NCI-H187 (cell line): Measurements from ENCODE around the gene CASKIN2.

Experiments
- DNase-seq, 2 experiments: peaks; one replicate each; lab custom pipeline; 2025; lab: John Stamatoyannopoulos, UW

The CASKIN2 gene

DNA sequence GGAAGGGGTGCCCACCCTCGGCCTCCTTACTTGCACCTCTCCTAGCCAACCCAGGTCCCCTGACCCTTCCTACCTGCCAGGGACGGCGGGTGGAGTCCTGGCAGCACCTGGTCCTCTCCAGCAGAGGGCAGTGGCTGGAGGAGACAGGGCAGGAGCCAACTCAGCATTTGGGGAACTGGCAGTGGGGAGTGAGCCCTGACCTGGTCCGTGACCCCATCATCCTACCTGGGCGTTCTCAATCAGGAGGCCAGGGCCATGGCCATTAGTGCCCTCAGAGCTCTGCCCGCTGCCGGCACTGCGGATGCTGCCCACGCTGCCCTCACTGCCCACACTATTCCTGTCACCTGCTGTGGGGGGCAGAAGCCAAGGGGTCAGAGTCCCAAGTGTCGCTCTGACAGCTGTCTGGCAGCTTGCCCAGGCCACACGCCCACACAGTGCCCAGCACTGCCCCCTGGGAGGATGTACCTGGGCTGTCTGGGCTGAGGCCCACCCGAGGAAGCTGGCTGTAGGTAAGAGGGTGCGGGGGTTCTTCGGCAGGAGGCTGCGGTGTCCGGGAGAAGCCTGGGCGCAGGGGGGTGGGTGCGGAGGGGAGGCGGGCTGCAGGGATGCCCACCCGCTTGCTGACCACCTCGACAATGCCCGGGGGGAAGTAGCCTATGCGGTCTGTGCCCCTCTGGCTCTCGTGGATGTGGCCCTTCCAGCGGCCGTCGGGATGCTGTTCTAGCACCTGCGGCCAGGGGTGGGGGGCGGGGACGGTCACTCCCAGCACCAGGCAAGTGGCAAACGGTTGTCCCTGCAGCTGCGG, 10.8 kb downstream of the CASKIN2 start:
- no peak for DNase-seq

DNA sequence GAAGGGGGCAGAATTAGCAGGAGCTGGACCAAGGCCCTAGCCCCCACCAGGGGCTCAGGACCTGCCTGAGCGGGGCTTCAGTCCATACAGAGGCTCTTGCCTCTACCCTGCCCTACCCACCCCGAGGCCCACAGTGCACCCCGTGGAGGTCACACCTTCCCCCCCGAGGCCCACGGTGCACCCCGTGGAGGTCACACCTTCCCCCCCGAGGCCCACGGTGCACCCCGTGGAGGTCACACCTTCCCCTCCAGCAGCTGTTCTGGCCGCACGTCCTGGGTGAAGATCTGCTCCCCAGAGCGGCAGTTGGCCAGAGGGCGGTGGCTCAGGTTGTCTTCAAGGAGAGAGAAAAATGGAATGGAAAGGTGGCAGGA, 11.4 kb downstream of the CASKIN2 start:
- DNase-seq = no peak

DNA sequence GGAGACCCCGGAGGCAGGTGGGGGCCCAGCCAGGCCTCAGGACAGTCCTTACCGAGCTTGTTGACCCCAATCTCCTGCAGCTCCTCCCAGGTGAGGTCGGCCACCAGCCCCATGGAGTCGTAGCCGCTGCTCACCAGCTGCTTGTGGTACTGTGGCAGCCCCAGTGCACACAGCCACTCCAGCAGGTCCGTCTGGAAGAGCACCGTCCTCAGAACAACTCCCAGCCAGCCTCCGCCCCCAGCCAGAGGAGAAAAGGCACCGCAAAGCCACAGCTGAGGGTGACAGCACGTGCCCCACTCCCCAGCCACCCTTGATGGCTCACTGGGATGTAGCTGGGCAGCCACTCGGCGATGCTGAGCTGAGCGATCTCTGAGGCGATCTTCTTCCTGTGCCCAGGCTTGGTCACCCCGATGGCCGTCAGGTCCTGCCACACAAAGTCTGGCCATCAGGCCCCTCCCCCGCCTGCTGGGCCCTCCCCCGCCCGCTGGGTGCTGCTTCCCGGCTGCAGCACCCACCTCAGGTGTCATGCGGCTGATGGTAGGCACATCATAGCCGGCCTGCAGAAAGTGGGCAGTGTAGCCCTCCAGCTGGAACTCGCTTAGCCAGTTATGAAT, 11.9 kb downstream of the CASKIN2 start:
- no peak for DNase-seq

GRCh38 chr17:75502721-75503329, 12.5 kb downstream of the CASKIN2 start:
- no peak for DNase-seq

DNA sequence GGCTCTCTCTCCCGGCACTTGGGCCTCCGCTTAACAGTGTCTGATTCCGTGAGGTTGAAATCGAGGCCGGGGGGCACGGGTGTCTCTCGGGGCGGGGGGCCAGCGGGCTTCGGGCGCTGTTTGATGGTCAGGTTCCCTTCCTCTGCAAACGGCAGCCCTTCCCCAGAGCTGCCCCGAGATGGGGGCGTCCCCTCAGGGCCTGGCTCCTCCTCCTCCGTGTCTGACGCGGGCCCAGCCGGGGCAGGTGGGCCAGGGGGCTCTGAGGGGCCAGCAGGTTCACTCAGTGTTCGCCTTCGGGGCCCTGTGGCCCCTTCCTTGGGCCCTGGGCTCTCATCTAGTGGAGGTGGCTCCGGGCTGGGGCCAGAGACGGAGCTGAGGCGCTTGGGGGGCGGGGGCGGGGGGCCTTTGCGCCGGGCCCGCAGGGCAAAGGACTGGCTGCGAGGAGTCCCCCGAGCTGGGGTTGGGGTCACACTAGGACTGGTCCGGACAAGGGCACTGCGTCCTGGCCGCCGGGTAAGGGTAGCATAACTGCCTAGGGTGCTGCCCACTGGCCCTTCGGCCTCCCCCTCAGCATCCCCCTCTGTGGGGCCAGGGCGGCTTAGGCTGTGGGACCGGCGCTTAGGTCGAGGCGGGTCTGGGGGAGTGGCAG, 13.1 kb downstream of the CASKIN2 start:
- DNase-seq = no peak

DNA sequence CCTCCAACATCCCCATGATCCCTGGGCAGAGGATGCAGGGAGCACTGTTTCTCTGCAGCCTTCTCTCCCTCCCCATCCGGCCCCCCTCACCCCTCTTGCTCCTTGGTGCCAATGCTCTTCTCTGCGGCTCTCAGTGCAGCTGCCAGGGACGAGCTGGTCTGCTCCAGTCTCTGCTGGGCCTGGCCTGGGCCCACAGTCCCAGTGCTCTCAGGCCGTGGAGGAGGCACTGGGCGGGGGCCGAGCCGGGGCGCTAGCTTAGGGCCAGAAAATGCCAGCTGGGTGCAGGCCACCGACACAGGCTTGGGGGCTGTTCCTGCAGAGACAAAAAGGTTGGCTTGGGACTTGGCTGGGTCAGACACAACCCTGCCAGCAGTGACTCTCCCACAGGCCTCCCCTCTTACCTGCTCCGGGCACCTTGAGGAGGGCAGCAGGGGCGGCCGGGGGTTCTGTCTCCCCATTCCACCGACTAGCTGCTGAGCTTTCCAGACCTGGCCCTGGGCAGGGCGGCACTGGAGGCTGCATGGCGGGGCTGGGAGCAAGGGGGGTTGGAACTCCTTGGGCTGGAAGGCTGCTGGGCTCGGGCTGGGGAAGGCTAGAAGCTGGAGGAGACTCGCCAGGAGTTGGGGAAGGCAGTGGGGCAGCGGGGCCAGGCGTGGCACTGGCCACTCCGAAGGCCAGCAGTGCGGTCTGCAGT, 13.8 kb downstream of the CASKIN2 start:
- no peak for DNase-seq

- no peak for DNase-seq
These were observed 14.7 kb downstream of the CASKIN2 start for GRCh38 chr17:75500419-75501216.

DNA sequence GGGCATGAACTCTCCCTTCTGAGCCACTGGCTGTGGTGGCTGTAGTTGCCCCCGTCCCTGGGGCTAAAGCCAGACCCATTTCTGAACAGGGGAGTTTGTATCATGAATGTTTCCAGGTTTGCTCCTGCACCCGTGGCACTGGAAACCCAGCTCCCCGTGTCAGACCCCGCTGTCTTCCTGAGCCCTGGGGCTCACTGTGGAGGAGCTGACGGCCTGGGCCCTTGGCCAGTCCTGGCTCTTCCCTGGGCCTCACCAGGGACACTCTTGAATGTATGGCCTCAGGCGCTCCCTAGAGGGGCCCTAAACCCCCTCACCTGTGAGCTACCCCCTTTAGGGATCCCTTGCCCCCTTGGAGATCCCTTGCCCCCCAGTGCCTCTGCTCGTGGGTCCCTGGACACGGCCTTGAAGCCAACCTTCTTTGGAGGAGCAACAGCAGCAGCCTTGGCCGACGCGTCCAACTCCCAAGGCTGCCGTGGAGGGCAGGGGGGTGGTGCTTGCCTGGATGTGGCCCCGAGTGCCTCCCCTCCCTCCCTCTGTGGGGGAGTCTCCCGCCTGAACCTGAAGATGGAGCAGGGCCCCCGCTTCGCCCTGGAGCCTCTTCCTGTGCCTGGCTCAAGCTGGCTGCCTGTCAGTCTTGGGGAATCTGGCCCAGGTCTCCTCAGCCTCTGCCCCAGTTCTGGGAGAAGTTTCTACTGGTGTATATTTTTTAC, 15.9 kb downstream of the CASKIN2 start:
- DNase-seq = no peak

GRCh38 chr17:75498726-75499213, 16.6 kb downstream of the CASKIN2 start:
- no peak for DNase-seq

GRCh38 chr17:75498039-75498725, 17.2 kb downstream of the CASKIN2 start:
- DNase-seq = no peak

DNA sequence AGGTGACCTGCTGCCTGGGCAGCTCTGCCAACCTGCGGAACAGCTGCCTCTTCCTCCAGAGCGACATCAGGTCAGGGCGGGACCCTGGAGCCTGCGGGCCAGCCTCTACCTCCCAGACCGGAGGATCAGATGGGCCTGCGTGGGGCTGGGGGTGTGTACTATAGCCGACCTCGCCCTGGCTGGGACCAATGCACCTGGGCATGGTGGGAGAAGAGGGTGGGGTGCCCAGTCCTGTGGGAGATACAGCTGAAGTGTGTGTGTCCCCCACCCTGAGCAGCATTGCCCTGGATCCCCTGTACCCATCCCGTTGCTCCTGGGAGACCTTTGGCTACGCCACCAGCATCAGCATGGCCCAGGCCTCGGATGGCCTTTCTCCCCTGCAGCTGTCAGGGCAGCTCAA, 19.3 kb downstream of the CASKIN2 start:
- no peak for DNase-seq

DNA sequence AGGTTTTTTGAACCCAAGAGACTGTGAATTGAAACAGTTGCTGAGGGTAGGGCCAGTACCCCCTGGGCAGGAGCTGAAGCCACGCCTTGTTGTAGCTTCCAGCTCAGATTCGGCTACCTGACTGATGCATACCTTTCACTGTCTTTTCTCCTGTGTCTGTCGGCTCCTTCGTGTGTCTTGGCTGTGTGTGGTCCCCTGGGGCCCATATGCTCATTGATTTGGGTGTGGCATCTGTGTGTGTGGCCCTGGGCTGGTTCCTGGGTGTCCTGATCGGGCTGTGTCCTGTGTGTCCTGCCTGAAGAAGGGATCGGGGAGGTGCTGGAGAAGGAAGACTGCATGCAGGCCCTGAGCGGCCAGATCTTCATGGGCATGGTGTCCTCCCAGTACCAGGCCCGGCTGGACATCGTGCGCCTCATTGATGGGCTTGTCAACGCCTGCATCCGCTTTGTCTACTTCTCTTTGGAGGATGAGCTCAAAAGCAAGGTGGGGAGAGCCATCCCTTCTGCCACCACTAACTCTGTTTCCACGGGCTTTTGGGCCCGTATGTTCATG, 20.9 kb downstream of the CASKIN2 start:
- no peak for DNase-seq

DNA sequence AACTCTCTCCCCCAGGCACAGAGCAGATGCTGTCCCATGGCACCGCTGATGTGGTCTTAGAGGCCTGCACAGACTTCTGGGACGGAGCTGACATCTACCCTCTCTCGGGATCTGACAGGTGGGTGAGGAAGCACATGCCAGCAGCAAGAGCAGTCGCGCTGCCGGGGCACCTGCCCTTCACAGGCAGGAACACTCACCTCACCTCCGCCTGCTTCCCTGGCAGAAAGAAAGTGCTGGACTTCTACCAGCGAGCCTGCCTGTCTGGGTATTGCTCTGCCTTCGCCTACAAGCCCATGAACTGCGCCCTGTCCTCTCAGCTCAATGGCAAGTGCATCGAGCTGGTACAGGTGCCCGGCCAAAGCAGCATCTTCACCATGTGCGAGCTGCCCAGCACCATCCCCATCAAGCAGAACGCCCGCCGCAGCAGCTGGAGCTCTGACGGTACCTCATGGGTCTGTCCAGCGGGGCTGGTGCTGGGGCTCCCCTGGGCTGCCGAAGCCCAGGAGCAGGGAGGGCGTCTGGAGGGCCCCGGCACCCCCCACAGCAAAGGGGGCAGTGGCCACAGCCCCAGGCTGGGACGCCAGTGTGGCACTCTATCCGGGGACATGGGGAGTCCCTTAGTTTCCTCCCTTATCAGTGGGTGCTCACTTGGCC, 21.7 kb downstream of the CASKIN2 start:
- no peak for DNase-seq

GRCh38 chr17:75492555-75493168, 22.7 kb downstream of the CASKIN2 start:
- DNase-seq = no peak

GRCh38 chr17:75491680-75492079, 23.7 kb downstream of the CASKIN2 start:
- no peak for DNase-seq

GRCh38 chr17:75490953-75491649, 24.2 kb downstream of the CASKIN2 start:
- DNase-seq = no peak

GRCh38 chr17:75490173-75490743, 25.1 kb downstream of the CASKIN2 start:
- DNase-seq = no peak

DNA sequence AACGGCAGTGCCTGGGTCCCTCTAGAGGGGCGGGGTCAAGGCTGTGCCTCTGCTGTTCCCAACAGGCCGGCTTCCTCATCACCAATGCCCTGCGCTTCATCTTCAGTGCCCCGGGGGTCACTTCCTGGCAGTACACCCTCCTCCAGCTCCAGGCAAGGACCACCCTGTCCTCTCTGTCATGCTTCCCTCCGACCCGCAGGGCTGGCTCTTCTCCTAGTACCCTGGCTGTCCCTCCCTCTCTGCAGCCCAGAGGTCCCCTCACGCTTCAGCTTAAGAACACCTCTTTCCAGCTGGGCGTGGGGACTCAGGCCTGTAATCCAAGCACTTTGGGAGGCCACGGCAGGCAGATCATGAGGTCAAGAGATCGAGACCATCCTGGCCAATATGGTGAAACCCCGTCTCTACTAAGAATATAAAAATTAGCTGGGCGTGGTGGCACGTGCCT, 25.8 kb downstream of the CASKIN2 start:
- no peak for DNase-seq
